Peyer's patch (tissue), 4 donors: Measurements from ENCODE around the gene PRPF38B. TPM values are rescaled to one million over a fixed set of nuclear protein-coding genes. Genes with fewer than 3 reads are reported as not detected.

Experiments
- DNase-seq, 3 donors: peaks; one replicate each; pipeline ENCODE4 v3.0.0-alpha.2; 2017 to 2019
- H3K27ac ChIP-seq, 4 donors: fragments of 200-600 bp; sonication (generic); one replicate each; pipeline ENCODE4 v1.5.1; 2016 to 2019
- H3K27me3 ChIP-seq, 2 donors: fragments of 200-600 bp; sonication (generic); one replicate each; pipeline ENCODE4 v1.5.1; 2019
- H3K36me3 ChIP-seq, 3 donors: fragments of 200-600 bp; sonication (generic); one replicate each; pipeline ENCODE4 v1.5.1; 2016 to 2019
- H3K4me1 ChIP-seq, 4 donors: fragments of 200-600 bp; sonication (generic); one replicate each; pipeline ENCODE4 v1.5.1; 2016 to 2019
- H3K4me3 ChIP-seq, 4 donors: fragments of 200-600 bp; sonication (generic); 1 replicate in 3 of 4; 2 replicates in 1 of 4; pipeline ENCODE4 v1.5.1; 2016 to 2019; ENCODE audit warnings: mild to moderate bottlenecking in 1 of 4
- H3K9me3 ChIP-seq, 4 donors: fragments of 200-600 bp; sonication (generic); one replicate each; pipeline ENCODE4 v1.5.1; 2016 to 2019; ENCODE audit warnings: mild to moderate bottlenecking in 1 of 4
- POLR2A ChIP-seq, 2 donors: fragments of 450-650 bp; IDR thresholded peaks; one replicate each; pipeline ENCODE4 v1.5.1; 2017; ENCODE audit warnings: antibody characterized with exemption in 2 of 2, mild to moderate bottlenecking in 2 of 2, moderate library complexity in 2 of 2
- total RNA-seq, 4 donors: library from RNA; depleted of rRNA; stranded (reverse); fragments of >200 nt; gene quantifications; one replicate each; pipeline ENCODE4 v1.1.0, GENCODE V29; 2016
- TF ChIP-seq, protein P1 (sequence below), 6 experiments: fragments of 450-650 bp in 4 of 6; fragments of 200-600 bp in 2 of 6; sonication (generic) in 1 of 6; IDR thresholded peaks; one replicate each; pipeline ENCODE4 v1.5.1; 2017 to 2019; ENCODE audit warnings: antibody characterized with exemption in 6 of 6, mild to moderate bottlenecking in 3 of 6, moderate library complexity in 1 of 6

Gene PRPF38B
- total RNA-seq, 4 donors from 2014 or later = 42.1 to 54.2 (median 45.6) TPM

DNA sequence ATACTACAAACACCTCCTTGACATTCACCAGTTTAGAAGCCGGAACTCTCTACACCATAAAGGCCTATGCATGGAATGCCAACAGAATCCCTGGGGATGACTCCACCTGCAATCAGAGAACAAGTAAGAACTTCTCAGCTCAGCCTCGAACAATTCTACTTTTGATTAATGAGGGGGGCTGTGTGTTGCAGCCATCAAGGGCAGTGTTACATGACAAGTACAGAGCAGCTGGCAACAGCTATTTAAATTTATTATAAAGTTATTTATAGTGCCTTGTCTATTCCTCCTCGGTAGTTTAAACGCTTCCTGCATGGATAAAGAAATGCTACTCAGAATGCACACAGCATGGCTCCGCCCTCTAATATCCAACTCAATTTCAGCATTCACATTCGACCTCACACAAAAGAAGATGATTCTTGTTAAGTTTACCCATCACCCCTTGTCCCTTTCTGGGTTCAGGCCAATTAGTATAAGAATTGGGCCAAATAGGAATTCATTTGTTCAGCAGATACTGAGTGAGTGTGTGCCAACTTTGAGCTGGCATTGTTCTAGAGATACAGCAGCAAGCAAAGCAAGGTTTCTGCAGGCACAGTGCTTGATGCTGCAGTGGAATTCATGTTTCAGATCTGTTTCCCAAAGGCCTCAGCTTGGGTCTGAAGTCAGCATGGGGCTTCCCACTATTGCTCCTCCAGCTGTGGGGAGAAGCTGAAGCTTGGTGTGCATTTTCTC lies 27.0 kb downstream of the PRPF38B start:
- TF ChIP-seq, protein P1, sequence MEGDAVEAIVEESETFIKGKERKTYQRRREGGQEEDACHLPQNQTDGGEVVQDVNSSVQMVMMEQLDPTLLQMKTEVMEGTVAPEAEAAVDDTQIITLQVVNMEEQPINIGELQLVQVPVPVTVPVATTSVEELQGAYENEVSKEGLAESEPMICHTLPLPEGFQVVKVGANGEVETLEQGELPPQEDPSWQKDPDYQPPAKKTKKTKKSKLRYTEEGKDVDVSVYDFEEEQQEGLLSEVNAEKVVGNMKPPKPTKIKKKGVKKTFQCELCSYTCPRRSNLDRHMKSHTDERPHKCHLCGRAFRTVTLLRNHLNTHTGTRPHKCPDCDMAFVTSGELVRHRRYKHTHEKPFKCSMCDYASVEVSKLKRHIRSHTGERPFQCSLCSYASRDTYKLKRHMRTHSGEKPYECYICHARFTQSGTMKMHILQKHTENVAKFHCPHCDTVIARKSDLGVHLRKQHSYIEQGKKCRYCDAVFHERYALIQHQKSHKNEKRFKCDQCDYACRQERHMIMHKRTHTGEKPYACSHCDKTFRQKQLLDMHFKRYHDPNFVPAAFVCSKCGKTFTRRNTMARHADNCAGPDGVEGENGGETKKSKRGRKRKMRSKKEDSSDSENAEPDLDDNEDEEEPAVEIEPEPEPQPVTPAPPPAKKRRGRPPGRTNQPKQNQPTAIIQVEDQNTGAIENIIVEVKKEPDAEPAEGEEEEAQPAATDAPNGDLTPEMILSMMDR (IDR thresholded peaks at IDR 0.05) = no peak
- TF ChIP-seq POLR2A (IDR thresholded peaks at IDR 0.05) = no peak

DNA sequence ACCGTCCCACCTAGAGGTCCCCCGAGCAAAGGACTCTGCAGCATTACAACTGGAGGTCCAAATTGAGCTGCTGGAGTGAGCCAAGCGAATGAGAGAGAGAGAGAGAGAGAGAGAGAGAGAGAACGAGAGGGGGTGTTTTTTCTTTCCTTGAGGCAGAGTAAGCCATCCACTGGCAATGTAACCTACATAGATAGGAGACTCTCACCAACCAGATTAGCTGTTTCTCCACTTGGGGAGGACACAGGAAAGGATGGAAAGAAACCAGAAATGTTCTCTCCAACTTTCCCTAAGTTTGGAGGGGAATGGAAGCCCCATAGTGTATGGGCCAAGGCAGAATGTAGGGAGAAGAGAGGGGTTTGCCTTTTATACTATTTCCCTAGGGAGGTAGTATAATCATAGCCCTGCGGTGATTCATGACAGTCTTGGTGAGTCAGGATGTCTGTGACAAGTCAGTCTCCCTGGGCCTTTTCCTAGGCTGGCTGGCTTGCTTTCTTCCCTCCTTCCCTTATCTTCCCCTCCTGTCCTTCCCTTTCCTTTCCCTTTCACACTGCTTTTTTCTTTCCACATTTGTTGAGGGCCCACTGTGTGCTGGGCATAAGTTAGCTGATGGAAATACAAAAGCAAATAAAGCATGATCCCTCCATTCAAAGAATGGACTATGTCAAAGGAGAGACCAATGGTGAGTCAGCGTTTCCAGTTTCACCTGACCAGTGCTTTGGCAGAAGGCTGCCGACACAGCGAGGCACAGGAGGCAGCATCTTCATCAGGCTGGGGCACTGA lies 27.7 kb downstream of the PRPF38B start:
- Histone ChIP-seq H3K4me1 (no peaks in the 10 kb centered on the region), H3K36me3 (no peaks in the 10 kb centered on the region), H3K4me3 (no peak overlapping the region), H3K27ac (no peak overlapping the region), H3K27me3 (no peaks in the 10 kb centered on the region), H3K9me3 (no peaks in the 10 kb centered on the region)
- TF ChIP-seq, protein P1 (IDR thresholded peaks at IDR 0.05) = no peak
- TF ChIP-seq POLR2A (IDR thresholded peaks at IDR 0.05) = no peak
- DNase-seq = no peak

More for the DNA sequence above, 27.0 kb downstream of the PRPF38B start:
- H3K9me3 ChIP-seq = no peaks in the 10 kb centered on the region
- no peak overlapping the region for H3K27ac ChIP-seq
- no peak for DNase-seq
- H3K4me3 ChIP-seq = no peak overlapping the region
- no peaks in the 10 kb centered on the region for H3K36me3 ChIP-seq
- H3K4me1 ChIP-seq = no peaks in the 10 kb centered on the region
- no peaks in the 10 kb centered on the region for H3K27me3 ChIP-seq

DNA sequence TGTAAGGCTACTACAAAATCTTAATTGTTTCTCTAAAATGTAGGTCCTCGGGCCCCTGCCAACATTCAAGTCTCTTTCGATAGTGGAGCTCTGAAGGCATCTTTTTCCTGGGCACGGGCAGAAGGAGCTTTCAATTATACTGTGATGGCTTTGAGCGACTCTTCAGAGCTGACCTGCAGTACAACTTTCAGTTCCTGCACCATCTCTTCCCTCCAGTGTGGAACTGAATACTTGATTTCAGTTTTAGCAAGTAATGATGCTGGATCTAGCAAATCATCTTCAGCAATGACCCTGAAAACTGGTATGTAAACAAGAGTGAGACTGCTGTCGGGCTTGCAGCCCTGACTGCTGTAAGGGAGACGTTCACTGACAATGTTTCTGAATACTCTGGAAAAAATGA lies 30.2 kb downstream of the PRPF38B start:
- H3K4me1 ChIP-seq = no peaks in the 10 kb centered on the region
- no peak for DNase-seq
- no peaks in the 10 kb centered on the region for H3K9me3 ChIP-seq
- H3K4me3 ChIP-seq = no peak overlapping the region
- peak overlapping the region in 1 of 4 donors; percentile 25 for H3K27ac ChIP-seq
- TF ChIP-seq, protein P1 (IDR thresholded peaks at IDR 0.05) = no peak
- TF ChIP-seq POLR2A (IDR thresholded peaks at IDR 0.05) = no peak
- H3K27me3 ChIP-seq = no peaks in the 10 kb centered on the region
- H3K36me3 ChIP-seq = no peaks in the 10 kb centered on the region

DNA sequence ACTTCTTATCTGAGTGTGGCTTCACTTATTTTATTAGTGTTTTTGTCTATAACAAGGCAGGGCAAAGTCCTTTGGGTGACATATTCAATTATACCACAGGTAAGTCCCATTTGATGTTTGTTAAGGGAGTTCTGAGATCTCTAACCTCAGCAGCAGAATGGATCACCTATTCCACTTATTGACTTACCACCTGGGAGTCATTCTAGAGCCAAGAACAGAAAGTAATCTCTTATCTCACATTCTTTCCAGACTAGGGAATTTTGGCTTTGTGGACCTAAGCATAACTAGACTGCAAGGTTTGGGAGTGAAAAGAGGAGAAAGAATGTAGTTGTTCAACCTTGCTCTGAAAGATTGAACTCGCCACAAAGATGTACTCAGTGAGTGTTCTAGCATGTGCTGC lies 33.8 kb downstream of the PRPF38B start:
- no peaks in the 10 kb centered on the region for H3K4me1 ChIP-seq
- H3K27me3 ChIP-seq = no peaks in the 10 kb centered on the region
- no peak for TF ChIP-seq POLR2A (IDR thresholded peaks at IDR 0.05)
- TF ChIP-seq, protein P1 (IDR thresholded peaks at IDR 0.05) = no peak
- H3K36me3 ChIP-seq = no peaks in the 10 kb centered on the region
- no peak overlapping the region for H3K4me3 ChIP-seq
- no peak for DNase-seq
- no peaks in the 10 kb centered on the region for H3K9me3 ChIP-seq
- H3K27ac ChIP-seq = no peak overlapping the region

DNA sequence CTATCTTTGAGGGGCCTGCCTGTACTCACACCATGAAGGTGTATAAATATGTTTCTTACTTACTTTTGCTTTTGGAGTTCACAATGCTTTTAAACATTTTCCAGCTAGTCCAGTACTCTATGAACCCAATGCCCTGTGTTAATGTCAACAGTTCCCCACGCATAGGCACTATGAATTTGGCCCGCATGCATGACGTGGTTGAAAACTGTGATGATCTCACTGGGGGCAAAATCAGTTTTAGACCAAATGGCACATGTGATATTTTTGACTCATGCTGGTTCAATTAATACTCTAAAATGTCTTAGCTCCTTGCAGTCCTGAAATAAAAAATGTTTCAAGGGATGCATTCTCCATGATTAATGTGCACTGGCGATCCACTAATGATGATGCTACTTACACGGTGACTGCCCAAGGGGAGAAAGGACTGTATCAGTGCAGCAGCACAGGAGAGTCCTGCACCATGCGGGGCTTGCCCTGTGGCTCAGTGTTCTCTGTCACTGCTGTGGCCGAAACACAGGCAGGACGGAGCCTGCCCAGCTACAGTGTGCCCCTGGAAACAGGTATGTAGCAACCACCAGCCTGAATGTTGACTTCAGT lies 36.3 kb downstream of the PRPF38B start:
- H3K27ac ChIP-seq = no peak overlapping the region
- H3K4me3 ChIP-seq = no peak overlapping the region
- H3K36me3 ChIP-seq = no peaks in the 10 kb centered on the region
- DNase-seq = no peak
- no peaks in the 10 kb centered on the region for H3K9me3 ChIP-seq
- TF ChIP-seq POLR2A (IDR thresholded peaks at IDR 0.05) = no peak
- TF ChIP-seq, protein P1 (IDR thresholded peaks at IDR 0.05) = no peak
- no peaks in the 10 kb centered on the region for H3K27me3 ChIP-seq
- H3K4me1 ChIP-seq = no peaks in the 10 kb centered on the region
